Muscle layer of colon (tissue), 2 donors: Measurements from ENCODE around the gene NQO2.
A peak's percentile ranks its signal among the peaks of the same experiment; 100 is the strongest.
"Not testable (repeated sequence)": the region's sequence is repeated elsewhere in the genome, so short reads cannot be mapped to it uniquely, and the experiment has no call there.

Experiments used
- H3K27ac ChIP-seq: one replicate; pipeline ENCODE4 v1.7.0; 2013; ENCODE audit warnings: low read depth, mild to moderate bottlenecking, low read length, moderate library complexity
- H3K27me3 ChIP-seq, 2 donors: one replicate each; pipeline ENCODE4 v1.7.0; 2013; ENCODE audit warnings: low read length in 2 of 2, mild to moderate bottlenecking in 2 of 2; ENCODE audit not compliant: insufficient read depth in 2 of 2, control insufficient read depth in 1 of 2
- H3K36me3 ChIP-seq: one replicate; pipeline ENCODE4 v1.7.0; 2013; ENCODE audit warnings: mild to moderate bottlenecking, low read length; ENCODE audit not compliant: insufficient read depth
- H3K4me1 ChIP-seq: one replicate; pipeline ENCODE4 v1.7.0; 2013; ENCODE audit warnings: mild to moderate bottlenecking, low read length; ENCODE audit not compliant: insufficient read depth
- H3K4me3 ChIP-seq, 2 donors: one replicate each; pipeline ENCODE4 v1.7.0; 2013; ENCODE audit warnings: low read length in 2 of 2, low read depth in 1 of 2, mild to moderate bottlenecking in 1 of 2, moderate library complexity in 1 of 2
- H3K9ac ChIP-seq: one replicate; pipeline ENCODE4 v1.7.0; 2013; ENCODE audit warnings: low read length
- H3K9me3 ChIP-seq: one replicate; pipeline ENCODE4 v1.7.0; 2013; ENCODE audit warnings: mild to moderate bottlenecking, low read length
- donor health status: abdominal sarcoma.
- donor health status: Adenocarcinoma of cecum.

The NQO2 gene

DNA sequence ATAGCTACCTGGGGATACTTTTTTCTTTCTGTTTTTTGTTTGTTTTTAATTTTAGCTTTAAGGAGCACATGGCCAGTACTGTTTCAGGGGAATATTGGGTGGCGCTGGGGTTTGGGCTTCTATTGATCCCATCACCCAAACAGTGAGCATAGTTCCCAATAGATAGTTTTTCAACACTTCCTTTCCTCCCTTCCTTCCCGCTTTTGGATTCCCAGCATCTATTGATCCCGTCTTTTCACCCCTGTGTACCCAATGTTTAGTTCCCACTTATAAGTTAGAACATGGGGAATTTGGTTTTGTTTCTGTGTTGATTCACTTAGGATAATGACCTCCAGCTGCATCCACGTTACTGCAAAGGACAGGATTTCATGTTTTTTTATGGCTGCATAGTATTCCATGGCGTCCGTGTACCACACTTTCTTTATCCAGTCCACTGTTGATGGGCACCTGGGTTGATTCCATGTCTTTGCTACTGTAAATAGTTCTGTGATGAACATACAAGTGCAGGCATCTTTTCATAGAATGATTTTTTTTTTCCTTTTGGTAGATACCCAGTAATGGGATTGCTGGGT, 20.1 kb downstream of the NQO2 start:
- Histone ChIP-seq H3K27ac (no peak overlapping the region), H3K9me3 (no peaks in the 10 kb centered on the region), H3K4me3 (no peak overlapping the region), H3K9ac (no peak overlapping the region), H3K4me1 (peaks cover 15% of the 10 kb centered on the region), H3K36me3 (peaks cover 29% of the 10 kb centered on the region), H3K27me3 (no peaks in the 10 kb centered on the region)

DNA sequence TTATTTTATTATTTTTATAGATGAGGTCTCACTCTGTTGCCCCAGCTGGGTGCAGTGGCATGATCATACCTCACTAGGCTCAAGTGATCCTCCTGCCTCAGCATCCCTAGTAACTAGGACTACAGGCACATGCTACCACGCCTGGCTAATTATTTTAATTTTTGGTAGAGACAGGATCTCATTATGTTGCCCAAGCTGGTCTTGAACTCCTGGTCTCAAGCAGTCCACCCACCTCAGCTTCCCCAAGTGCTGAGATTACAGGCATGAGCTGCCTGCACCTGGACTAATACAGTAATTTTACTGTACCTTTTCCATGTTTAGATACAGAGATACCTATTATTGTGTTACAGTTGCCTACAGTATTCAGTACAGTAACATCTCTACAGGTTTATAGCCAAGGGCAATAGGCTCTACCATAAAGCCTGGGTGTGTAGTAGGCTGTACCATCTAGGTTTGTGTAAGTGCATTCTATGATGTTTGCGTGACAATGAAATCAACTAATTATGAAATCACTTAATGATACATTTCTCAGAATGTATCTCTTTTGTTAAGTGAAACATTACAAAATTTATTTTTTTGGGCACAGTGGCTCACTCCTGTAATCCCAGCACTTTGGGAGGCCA, 21.4 kb downstream of the NQO2 start:
- peaks cover 20% of the 10 kb centered on the region for H3K36me3 ChIP-seq
- H3K9me3 ChIP-seq, H3K4me3 ChIP-seq, H3K9ac ChIP-seq, H3K27me3 ChIP-seq, H3K27ac ChIP-seq: not testable (repeated sequence)
- H3K4me1 ChIP-seq: peaks cover 20% of the 10 kb centered on the region

DNA sequence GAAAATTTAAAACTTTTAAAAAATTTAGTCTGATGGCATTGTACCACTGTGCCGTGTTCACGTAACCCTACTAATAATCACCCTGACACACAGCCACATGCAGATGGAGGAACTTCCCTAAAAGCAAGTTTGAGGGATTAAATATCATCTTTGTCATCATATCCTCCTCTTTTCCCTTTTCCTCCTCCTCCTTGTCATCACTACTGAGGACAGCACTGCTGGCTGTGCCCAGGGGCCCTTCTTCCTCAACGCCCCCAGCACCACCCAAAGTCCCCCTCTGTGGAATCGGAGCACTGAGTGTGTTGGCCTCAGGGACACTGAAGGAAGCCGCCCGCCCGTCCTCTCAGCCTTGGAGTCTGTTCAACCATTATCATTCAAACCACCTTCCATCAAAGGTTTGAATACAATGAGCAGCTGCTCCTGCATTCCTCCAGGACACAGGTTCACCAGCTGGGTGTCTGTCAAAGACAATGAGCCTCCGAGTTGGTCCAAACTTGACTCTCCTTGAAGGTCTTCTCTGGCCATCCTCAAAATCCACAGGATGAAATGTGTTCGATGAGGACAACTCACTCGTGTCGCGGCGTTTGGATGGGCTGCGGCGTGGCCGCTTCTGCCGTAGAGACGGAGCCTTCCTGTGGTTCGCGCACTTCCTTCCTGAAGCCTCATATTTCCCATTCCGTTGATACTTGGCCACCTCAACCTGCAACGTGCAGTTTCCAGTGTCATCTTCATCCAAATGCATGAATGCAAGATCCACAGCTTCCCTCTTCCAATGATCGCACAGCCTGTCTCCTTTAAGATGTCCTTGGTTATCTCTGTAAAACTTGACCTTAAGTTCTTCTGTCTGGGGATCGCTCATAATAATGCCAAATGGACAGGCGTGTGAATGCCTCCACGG, 23.3 kb downstream of the NQO2 start:
- H3K4me1 ChIP-seq: peaks cover 23% of the 10 kb centered on the region
- H3K9ac ChIP-seq: peak overlapping the region; percentile 20
- peak overlapping the region; percentile 66 for H3K27ac ChIP-seq
- H3K36me3 ChIP-seq: peaks cover 11% of the 10 kb centered on the region
- peak overlapping the region in 1 of 2 donors; percentile 55 for H3K4me3 ChIP-seq
- no peaks in the 10 kb centered on the region for H3K27me3 ChIP-seq
- H3K9me3 ChIP-seq: no peaks in the 10 kb centered on the region

DNA sequence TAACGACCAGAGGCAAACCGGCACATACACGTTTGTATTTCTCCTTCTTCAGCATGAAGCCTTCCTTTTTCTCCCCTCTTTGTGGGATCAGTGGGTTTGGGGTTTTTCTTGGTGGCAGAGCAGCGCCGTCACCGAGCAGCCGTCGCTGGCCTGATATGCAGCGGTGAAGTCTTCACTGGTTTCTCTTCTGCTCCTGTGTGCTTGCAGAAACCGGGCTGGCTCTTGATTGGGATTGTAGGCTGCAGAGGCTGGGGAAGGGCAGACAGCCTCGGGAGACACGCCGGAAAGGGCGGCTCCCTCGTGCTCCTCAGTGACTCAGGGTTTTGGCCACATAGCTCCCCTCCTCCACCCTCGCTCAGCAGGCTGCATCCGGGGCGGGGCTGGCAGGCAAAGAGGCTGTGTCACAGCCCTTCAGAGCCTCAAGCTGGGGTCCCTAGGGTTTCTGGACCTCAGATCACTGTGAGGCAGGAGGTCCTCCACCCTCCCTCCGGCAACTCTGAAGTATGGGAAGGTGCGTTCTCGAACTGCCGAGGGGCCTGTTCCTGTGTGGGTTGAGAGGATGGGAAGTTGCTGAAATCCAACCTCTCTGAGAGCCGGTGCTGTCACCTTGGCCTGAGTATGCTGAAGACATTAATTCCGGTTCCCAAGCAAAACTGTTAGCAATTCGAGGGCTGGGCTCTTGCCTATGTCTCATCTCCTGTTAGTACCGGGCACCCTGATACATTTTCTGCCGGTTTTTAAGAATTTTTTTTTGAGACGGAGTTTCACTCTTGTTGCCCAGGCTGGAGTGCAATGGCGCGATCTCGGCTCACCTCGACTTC, 24.2 kb downstream of the NQO2 start:
- peak overlapping the region in 1 of 2 donors; percentile 55 for H3K4me3 ChIP-seq
- H3K4me1 ChIP-seq: peaks cover 23% of the 10 kb centered on the region
- no peaks in the 10 kb centered on the region for H3K27me3 ChIP-seq
- H3K9ac ChIP-seq: peak overlapping the region; percentile 20
- H3K27ac ChIP-seq: peak overlapping the region; percentile 66
- H3K36me3 ChIP-seq: peaks cover 11% of the 10 kb centered on the region
- no peaks in the 10 kb centered on the region for H3K9me3 ChIP-seq

DNA sequence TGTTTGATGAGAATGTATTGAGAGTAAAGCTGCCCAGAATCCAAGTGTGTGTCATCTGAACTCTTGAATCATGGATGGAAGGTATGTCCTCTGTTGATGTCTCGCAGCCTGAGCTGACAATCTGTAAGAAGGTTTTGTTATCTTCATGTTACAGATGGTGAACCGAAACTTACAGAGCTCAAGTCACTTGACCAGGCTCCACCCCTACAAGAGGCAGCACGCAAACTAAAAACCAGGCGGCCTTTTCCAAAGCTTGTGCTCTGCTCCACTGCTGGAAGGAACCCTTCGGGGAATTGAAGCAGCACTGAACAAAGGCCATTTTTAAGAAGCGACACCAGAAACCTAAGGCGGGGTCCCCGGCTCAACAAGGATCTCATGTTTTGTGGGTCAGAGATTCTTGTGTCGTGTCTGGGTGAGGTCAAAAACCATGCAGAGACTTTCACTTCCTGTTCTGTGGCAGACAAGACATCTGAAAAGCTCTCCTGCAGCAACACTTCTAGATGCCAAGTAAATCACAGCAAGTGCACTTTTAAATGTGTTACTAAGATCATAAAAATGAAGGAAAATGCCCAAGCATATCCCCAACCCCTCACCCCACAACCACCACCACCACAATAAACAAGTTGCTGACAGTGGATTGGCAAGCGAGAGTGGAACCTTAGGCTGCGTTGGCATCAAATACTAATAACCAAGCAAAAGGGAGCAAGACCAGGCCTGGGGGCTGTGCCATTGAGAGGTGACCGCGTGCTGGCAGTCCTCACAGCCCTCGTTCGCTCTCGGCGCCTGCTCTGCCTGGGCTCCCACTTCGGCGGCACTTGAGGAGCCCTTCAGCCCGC, 27.3 kb downstream of the NQO2 start:
- peaks cover 23% of the 10 kb centered on the region for H3K4me1 ChIP-seq
- no peak overlapping the region for H3K9ac ChIP-seq
- no peaks in the 10 kb centered on the region for H3K27me3 ChIP-seq
- H3K9me3 ChIP-seq: no peaks in the 10 kb centered on the region
- no peaks in the 10 kb centered on the region for H3K36me3 ChIP-seq
- H3K4me3 ChIP-seq: no peak overlapping the region
- no peak overlapping the region for H3K27ac ChIP-seq

DNA sequence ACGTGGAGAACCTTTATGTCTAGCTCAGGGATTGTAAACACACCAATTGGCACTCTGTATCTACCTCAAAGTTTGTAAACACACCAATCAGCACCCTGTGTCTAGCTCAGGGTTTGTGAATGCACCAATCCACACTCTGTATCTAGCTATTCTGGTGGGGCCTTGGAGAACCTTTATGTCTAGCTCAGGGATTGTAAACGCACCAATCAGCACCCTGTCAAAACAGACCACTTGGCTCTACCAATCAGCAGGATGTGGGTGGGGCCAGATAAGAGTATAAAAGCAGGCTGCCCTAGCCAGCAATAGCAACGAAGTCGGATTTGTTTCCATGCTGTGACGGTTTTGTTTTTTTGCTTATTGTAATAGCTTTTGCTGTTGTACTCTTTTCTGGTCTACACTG, 28.5 kb downstream of the NQO2 start:
- not testable (repeated sequence) for H3K9me3 ChIP-seq, H3K9ac ChIP-seq, H3K4me3 ChIP-seq, H3K27ac ChIP-seq, H3K36me3 ChIP-seq, H3K27me3 ChIP-seq
- peaks cover 23% of the 10 kb centered on the region for H3K4me1 ChIP-seq

DNA sequence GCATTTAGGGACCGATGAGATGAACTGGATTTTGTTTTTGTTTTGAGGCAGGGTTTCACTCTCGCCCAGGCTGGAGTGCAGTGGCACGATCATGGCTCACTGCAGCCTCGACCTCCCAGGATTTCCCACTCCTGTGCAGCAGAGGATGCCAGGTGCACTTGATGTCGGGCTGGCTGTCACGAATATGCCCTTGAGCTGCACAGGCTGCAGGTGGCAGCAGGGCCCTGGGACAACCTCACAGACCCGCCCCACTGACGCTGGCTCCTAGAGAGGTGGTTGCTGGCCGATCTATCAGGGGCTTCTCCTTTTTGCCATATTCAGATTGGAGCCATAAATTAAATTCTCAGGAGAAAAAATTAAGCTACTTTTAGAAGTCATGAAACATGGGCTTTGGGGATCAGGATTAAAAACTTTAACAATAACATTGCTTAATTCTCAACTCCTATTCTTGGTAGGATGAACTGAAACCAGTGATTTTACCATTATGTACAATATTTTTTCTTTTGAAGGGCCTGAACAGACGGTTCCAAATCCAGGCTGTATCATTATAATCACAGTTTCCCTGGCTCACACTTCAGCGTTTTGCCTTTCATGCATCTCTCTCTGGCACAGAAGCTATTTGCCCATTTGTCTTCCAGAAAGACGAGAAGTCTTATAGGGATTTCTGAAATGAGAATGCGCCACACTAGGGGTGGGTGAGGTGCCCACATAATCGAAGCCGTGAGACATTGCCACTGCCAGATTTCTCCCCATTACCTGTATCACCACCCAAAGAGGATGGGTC, 32.4 kb downstream of the NQO2 start:
- H3K27me3 ChIP-seq: no peaks in the 10 kb centered on the region

DNA sequence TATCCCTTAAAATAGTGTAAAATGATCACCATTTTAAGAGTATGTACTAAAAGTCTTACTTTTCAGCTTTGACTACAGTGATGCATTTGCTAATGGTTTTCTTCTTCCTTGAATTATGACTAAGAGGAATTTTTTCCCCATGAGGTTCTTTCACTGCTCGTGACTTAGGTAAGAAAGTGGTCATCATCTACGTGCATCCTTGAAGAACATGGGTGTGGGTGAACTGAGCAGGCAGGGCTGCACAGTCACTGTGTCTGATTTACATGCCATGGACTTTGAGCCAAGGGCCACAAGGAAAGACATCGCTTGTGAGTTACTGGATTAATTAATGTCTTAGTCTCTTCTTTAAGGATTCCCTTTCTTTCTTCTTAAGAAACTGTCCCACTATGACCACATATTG, 33.3 kb downstream of the NQO2 start:
- H3K9ac ChIP-seq: no peak overlapping the region
- H3K4me3 ChIP-seq: no peak overlapping the region
- H3K36me3 ChIP-seq: no peaks in the 10 kb centered on the region
- H3K27ac ChIP-seq: no peak overlapping the region
- no peaks in the 10 kb centered on the region for H3K27me3 ChIP-seq
- no peaks in the 10 kb centered on the region for H3K9me3 ChIP-seq
- no peaks in the 10 kb centered on the region for H3K4me1 ChIP-seq

More for the DNA sequence above, 32.4 kb downstream of the NQO2 start:
- no peaks in the 10 kb centered on the region for H3K36me3 ChIP-seq
- H3K4me3 ChIP-seq: no peak overlapping the region
- no peaks in the 10 kb centered on the region for H3K4me1 ChIP-seq
- H3K27ac ChIP-seq: no peak overlapping the region
- H3K9me3 ChIP-seq: no peaks in the 10 kb centered on the region
- no peak overlapping the region for H3K9ac ChIP-seq

DNA sequence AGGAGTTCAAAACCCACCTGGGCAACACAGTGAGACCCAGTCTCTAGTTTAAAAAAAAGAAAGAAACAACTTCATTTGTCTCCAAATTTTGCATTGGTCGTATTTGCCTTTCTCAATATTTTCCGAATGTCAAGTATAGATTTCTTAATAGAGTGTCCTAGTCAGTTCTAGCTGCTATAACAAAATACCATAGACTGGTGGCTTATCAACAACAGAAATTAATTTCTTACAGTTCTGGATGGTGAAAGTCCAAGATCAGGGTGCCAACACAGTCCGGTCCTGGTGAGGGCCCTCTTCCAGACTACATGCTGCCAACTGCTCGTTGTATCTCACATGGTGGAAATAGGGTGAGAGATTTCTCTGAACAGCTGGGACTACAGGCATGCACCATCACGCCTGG, 34.0 kb downstream of the NQO2 start:
- Histone ChIP-seq H3K27me3 (no peaks in the 10 kb centered on the region), H3K36me3 (no peaks in the 10 kb centered on the region), H3K27ac (no peak overlapping the region), H3K9me3 (no peaks in the 10 kb centered on the region), H3K9ac (no peak overlapping the region), H3K4me3 (no peak overlapping the region), H3K4me1 (no peaks in the 10 kb centered on the region)

DNA sequence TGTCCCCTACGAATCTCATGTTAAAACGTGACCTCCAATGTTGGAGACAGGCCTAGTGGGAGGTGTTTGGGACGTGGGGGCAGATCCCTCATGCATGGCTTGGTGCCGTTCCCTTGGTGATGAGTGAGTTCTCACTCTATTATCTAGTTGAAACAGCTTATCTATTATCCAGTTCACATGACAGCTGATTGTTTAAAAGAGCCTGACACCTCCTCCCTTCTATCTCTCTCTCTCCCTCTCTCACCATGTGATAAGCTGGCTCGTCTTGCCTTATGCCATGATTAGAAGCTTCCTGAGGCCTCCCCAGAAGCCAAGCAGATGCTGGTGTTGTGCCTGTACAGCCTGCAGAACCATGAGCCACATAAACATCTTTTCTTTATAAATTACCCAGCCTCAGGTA, 35.7 kb downstream of the NQO2 start:
- Histone ChIP-seq H3K4me3 (no peak overlapping the region), H3K9me3 (no peaks in the 10 kb centered on the region), H3K36me3 (no peaks in the 10 kb centered on the region), H3K4me1 (no peaks in the 10 kb centered on the region), H3K27ac (no peak overlapping the region), H3K9ac (no peak overlapping the region), H3K27me3 (no peaks in the 10 kb centered on the region)
